22Rv1 (cell line): ENCODE data around the gene ZBTB7A.

Experiments used
- ZFX ChIP-seq: fragments of 450-650 bp; IDR thresholded peaks from 2 replicates; pipeline ENCODE4 v1.6.1; 2017; ENCODE audit warnings: antibody characterized with exemption, borderline replicate concordance
- TF ChIP-seq, protein P1 (sequence below): fragments of 450-650 bp; IDR thresholded peaks from 2 replicates; pipeline ENCODE4 v1.5.1; 2017; ENCODE audit warnings: mild to moderate bottlenecking

DNA sequence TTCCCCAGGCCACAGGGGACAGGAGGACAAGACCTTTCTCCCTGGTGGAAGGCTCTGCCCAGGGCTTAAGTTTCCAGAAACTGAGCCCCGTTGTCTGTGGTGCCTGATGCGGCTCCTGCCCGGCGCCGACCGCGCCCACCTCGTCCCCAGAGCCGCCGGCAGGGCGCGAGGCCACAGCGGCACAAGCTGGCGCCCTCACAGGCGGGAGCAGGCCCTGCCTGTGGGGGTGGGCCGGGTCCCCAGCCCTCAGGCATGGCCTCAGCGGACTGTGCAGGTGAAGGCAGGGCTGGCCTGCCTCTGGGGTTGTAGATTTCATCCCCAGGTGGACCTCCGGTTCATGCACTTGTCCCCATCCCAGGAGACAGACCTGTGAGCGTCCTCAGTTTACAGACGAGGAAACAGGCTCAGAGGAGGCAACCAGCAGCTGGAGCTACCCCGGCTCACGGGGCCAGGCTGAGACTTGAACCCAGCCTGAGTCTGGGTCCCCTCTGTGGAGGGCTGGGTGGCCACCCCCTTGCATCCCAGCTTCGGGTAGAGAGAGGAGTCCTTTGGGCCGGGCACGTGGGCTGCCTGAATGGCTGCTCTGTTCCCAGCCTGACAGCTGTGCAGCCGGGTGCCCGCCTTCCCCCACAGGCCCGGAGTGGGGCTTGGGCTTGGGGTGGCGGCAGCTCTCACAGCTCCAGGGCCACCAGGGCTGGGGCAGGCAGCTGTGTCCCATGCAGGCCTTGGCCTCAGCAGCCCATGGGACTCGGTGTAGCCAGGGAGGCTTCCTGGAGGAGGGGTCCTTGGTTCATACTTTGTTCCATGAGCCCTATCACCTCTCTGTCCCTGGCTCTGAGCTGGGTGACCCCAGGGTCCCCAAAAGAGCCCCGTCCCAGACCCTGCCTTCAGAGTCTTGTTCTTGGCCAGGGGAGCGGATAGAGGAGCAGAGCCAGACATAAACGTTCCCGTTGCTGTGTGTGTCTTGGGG lies 32.4 kb downstream of the ZBTB7A start:
- TF ChIP-seq, protein P1, sequence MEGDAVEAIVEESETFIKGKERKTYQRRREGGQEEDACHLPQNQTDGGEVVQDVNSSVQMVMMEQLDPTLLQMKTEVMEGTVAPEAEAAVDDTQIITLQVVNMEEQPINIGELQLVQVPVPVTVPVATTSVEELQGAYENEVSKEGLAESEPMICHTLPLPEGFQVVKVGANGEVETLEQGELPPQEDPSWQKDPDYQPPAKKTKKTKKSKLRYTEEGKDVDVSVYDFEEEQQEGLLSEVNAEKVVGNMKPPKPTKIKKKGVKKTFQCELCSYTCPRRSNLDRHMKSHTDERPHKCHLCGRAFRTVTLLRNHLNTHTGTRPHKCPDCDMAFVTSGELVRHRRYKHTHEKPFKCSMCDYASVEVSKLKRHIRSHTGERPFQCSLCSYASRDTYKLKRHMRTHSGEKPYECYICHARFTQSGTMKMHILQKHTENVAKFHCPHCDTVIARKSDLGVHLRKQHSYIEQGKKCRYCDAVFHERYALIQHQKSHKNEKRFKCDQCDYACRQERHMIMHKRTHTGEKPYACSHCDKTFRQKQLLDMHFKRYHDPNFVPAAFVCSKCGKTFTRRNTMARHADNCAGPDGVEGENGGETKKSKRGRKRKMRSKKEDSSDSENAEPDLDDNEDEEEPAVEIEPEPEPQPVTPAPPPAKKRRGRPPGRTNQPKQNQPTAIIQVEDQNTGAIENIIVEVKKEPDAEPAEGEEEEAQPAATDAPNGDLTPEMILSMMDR: no peak
- TF ChIP-seq ZFX: no peak
